Limb (tissue), 2 donors: Measurements from ENCODE around the gene TMEM119.
"Not testable (repeated sequence)": the region's sequence is repeated elsewhere in the genome, so short reads cannot be mapped to it uniquely, and the experiment has no call there.

Experiments used
- DNase-seq, 2 donors: peaks; one replicate each; pipeline ENCODE4 v3.0.0-alpha.2; 2016; ENCODE audit errors: extremely low spot score in 2 of 2

Gene TMEM119

DNA sequence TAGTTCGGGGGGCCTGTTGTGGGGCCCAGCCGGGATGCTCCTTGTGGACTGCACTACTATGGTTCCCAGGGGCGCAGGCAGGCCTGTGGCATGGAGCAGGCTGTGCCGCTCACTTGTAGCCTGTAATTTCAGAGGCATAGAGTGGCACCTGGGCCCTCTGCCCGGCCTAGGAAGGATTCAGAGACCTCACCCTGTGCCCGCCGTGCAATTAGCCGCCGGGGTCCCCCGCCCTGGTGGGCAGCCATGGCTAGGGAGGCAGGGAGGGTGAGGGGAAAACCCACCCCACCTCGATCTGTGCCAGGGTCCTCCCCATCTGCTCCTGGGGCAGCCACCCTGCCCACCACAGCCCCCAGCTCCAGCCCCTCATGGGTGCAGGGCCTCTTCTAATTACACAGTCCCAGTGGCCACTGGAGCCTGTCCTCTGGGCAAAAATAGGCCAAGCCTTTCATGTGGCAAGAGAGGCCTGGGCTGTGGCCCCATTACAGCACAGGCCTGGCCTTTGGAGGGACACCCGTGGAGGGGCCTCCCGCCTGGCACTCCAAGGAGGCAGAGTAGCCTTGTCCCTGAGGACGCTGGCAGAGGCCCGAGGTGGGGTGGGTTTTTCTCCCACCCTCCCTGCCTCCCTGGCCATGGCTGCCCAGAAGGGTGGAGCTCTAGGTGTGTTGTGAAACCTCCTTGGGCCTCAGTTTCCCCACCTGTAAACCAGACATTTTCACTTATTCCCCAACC is 5.3 kb upstream of the TMEM119 start:
- DNase-seq: no peak

DNA sequence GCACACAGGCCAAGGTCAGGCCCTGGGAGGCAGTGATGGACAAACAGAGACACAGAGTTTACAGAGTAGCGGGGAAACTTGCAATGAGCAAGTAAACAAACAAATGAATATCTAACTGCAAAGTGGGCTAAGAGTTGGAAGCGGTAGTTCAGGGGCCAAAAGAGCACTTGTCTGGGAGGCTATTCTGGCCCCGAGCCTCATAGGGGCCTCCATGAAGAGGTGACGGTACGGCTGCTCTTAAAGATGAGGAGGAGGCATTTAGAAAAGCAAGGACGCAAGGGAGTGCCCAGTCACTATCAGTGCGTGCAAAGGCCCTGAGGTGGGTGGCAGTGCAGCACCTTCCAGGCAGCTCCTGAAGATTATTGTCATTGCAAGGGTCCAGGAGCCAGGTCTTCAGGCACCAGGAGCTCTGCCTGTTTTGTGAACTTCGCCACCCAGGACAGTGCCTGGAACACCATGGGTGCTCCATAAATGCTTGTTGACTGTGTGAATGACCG is 4.4 kb upstream of the TMEM119 start:
- no peak for DNase-seq

- DNase-seq: no peak
These were observed 2.8 kb upstream of the TMEM119 start for GRCh38 chr12:108600702-108601007.

DNA sequence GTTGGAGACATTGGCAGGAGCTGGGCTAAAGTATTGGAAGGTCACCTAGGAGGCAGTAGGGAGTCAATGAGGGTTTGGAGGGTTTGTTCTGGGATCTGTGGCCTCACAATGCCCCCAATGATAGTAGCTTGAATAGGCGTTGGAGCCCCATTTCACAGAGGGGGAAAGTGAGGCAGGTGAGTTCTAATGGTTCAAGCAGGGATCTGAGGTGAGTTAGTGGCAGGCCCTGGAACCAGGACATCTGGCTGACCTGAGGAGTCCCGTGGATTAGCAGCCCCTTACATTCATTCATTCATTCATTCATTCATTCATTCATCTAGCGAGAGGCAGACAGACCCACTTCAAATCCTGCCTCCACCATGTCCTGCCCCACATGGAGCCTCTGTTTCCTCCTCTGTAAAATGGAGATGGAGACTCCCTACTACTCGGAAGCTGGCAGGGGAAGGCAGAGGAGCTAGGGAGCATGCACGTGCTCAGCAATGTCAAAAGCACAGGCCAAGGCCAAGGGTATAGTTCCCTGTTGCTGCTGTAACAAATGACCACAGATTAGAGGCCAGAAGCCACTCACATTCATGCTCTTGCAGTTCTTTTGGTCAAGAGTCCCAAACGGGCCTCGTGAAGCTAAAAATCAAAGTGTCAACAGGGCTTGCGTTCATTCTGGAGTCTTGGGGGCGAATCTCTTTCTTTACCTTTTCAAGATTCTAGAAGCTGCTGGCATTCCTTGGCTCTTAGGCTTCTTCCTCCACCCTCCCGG is 2.2 kb upstream of the TMEM119 start:
- DNase-seq: no peak

DNA sequence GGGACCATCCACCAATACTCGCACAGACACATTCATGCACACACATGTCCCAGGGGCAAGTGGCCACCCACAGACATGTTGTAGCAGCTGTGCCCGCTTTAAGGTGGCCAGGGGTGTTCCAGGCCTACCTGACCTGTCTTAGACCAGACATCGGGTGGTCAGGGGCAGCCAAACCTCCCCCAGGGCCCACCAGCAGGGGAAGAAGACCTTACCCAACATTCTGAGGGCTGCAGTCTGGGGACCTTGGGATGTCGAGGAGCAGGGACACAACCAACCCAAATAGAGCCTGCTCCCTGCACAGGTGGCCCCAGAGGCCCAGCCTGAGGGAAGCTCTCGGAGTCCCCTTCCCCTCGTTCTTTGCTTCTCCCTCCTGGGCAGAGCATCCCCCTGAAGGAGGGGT is 1.7 kb upstream of the TMEM119 start:
- DNase-seq: no peak

DNA sequence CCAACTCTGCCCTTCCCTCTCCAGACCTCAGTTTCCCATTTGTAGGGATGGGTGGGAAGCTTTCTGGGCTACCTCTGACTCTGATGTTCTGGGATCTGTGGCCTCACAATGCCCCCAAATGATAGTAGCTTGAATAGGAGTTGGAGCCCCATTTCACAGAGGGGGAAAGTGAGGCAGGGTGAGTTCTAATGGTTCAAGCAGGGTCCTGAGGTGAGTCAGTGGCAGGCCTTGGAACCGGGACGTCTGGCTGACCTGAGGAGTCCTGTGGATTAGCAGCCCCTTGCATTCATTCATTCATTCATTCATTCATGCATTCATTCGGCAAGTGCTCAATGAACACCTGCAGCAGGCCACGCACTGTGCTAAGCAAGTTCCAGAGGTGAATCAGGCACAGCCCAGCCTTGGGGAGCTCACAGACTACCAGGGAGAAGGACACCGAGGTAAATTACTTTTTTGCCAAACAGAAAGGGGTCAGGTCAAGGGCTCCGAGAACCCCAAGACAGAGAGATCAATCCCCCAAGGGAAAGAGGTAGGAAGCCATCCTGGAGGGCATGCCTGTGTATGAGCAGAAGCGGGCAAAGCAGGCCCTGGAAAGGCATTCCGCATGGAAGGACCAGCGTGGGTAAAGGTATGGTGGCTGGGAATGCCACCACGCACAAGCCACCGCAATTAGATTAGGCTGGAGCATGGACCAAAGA is 818 bp upstream of the TMEM119 start:
- DNase-seq: no peak

DNA sequence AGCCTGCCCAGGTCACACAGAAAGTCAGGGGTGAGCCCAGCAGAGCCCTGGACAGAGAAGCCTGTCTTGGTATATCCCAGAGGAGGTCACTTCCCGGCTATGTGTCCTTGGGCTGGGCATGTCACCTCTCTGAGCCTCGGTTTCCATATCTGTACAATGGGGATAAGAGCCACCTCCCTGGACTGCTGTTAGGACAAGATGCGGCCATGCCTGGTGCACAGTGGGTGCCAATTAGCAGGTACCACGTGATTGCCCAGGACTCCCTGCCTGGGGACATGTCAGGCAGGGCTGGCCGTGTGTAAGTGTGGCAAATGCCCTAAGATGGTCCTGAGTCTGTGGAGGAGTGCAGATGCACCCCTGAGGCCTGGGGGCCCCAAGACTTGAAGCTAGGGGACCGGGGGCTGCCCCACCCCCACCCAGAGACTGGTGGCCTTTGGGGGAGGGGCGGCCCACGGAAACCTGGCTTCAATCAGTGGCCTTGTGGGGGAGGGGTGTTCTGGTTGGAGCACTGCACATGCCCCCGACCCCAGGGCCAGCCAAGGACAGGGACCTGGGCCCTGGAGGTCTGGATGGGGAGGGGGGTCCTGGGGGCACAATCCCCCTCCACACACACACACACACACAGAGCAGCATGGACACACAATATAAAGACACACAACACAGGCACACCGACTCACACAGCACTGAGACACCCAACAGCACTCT is 878 bp downstream of the TMEM119 start:
- DNase-seq: no peak

DNA sequence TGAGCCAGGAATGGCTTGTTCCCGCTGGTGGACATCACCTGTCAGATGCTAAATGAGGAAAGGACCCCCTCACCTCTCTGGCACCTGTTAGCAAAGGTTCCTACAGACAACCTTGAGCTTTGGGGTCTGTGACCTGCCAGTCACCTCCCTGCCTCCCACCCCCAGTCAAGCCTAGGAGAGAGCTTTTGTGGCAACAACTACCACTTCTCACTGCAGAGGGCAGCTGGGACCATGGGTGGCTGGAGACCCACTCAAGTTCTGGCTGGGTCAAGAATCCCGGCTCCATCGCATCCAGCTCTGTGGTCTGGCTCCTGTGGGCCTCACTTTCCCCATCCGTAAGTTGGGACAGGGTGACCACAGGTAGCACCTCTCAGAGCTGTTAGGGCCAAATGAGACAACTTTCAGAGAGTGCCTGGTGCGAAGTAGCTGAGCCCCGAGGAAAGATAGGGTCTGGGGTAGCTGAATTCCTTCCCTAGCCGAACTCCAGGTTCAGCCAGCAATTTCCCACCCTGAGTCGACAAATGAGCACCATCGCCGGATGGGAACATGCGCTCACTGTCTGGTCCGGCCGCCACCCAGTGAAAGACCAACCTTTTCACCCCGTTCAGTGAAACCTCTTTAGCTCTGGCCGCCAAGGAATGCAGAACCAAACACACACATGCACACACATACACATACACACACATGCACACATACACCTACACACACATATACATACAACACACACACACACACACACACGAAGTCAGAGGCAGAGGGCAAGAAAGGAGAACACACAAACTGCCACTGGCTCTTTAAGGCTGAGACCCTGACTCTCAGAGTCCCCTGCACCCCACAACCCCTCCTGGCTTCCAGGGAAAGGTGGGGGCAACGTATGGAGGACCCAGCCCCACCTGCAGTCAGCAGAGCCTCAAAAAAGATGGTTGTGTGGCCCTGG is 1.9 kb downstream of the TMEM119 start:
- DNase-seq: no peak

GRCh38 chr12:108594960-108595710 is 2.7 kb downstream of the TMEM119 start:
- DNase-seq: no peak

GRCh38 chr12:108594323-108594903 is 3.5 kb downstream of the TMEM119 start:
- DNase-seq: no peak

DNA sequence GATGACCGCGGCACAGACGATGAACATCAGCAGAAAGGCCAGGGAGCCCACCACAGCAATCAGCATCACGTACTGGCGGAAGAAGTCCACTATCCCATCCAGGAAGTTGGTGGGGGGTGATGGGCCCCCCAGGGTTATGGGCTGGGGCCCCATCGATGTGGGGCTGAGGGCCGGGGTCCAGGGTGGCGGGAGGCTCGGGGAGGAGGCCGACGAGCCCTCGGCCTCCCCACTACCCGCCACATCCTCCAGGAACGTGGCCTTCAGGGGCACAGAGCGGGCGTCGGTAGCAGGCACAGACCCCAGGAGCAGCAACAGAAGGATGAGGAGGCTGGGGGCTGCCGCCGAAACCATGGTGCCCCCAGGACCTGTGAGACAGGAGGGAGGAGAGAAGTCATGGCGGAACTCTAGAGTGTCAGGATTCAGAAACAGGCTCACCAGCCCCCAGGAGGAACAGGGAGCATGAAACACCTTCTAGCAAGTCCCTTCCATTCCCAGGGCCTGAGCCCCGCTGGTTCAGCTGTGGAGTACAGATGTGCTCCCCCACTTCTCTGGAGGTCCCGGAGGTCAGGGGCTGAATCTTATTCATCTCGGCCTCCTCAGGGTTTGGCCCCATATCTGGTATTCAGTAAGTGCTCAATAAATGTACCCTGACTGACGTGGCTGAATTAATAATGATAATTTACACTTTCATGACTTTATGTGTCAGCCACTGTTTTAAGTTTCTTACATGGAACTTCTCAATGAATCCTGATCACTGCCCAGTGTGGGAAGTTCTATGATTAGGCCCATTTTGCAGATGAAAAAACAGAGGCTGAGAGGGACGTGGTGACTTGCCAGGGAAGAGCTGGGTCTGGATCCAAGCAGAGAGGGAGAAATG is 5.6 kb downstream of the TMEM119 start:
- DNase-seq: no peak

DNA sequence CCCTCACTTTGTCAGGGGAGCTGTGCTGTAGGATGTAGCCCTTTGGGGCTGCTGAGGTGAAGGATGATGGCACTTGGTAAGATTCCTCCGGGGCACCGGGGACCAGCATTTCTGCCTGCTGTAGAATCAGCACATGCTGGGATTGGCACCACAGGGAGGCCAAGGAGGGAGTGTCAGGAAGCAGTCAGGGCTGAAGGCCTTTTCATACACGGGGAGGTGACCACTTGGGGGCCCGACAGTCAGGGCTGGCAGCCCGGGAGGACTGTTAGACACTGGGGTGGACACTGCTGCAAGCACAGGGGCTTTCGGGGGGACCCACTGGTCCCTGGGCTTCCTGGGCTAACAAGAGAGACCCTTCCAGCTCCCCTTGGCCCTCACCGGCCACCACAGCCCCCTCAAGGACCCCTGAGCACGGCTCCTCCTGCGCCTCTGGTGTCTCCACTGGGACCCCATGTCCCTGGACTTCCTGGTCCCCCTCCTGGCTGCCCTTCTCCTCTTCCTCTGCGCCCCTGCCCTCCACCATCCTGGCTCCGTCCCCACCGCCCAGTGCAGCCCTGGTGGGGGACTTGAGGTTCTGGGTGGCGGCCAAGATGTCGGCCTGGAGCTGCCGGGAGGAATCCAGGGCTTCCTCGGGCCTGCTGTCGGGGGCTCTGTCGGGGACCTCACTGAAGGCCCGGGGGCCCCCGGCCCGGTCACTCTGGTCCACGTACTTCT is 6.5 kb downstream of the TMEM119 start:
- DNase-seq: no peak

GRCh38 chr12:108590463-108590862 is 7.4 kb downstream of the TMEM119 start:
- not testable (repeated sequence) for DNase-seq

- DNase-seq: no peak
These were observed 8.0 kb downstream of the TMEM119 start for GRCh38 chr12:108589840-108590229.

DNA sequence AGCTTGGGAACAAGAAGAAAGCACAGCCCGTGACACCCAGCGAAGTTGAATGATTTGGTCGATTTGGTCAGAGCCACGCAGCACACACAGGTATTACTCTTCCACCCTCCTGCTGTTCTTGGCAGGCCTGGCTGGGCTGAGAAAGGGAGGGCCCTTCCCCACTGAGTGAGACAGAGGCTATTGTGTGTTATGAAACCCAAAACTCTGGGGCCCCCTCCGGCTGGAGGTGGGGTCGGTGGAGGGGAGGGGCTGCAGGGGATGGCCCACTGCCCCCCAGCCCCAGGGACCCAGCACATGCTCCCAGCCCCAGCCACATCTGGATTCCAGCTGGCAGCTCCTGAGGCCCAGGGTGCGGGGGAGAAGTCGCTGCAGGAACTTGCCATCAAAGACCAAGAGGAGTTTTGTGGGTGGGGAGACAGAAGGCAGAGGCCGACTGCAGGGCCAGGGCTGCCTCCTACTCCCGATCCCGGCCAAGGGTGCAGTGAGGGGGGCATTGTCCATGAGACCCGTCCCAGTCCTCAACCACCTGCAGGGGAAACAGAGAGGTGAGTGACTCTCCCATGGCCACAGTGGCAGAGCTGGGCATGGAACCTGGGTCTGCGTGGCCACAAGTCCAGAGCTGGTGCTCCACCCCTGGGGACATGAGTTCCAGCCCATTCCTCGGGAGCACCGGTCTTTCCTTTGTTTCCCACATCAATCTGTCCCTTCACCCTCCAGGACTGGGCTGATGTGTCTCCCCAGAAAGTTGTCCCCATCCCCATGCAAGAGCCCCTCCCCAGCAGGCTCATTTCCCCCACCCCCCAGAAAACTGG is 8.7 kb downstream of the TMEM119 start:
- peak; percentile 49 to 81 for DNase-seq

DNA sequence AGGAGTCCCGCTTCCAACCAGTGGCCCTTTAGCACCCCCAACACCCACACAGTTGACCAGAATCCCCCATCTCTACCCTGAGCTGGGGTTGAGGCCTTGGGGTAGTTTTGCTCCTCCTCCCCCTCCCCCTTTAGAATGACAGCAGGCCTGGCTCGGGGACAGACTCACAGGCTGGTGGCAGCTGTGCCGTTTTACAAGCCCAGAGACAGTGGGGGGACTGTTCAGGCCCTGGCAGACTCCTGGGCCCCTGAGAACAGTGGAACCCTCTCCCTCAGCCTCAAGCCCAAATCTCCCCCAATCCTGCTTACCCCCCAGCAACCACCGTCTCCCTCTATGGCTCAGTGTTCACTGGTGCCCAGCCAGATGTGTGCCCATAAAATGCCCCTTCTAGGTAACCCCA is 10.1 kb downstream of the TMEM119 start:
- no peak for DNase-seq

- no peak for DNase-seq
These were observed 11.6 kb downstream of the TMEM119 start for GRCh38 chr12:108586306-108586705.
